ENCODE data around the gene ANKRA2.

ANKRA2 gene

GRCh38 chr5:73534011-73534644 lies 31.3 kb downstream of the ANKRA2 start:
- H3K4me3 ChIP-seq (ENCODE audit: low read length) = no peak overlapping the region
- TF ChIP-seq CTCF (conservative IDR thresholded peaks at IDR 0.05; ENCODE audit: low read length) = no peak
- DNase-seq (ENCODE audit: low read depth) = peak; percentile 62

- DNase-seq (ENCODE audit: low read depth) = no peak
- TF ChIP-seq CTCF (conservative IDR thresholded peaks at IDR 0.05; ENCODE audit: low read length) = no peak
- H3K4me3 ChIP-seq (ENCODE audit: low read length) = no peak overlapping the region
These were observed 33.2 kb downstream of the ANKRA2 start for GRCh38 chr5:73532195-73532594.

DNA sequence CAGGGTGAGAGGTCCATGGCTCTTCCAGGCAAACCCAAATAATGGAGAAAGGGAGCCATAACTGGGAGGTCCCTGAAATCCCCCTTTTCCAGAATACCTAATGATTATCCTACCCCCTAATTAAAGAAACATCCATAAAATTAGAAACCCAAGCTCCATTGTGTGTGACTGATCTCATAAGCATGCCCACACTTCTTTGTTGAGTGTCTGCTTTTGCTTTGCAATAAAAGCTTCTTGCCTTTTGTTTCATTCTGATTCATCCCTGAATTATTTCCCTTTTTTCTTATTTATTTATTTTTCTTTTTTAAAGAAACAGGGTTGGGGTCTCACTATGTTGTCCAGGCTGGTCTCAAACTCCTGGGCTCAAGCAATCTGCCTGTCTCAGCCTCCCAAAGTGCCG lies 34.1 kb downstream of the ANKRA2 start:
- no peak for TF ChIP-seq CTCF (conservative IDR thresholded peaks at IDR 0.05; ENCODE audit: low read length)
- peak; percentile 50 for DNase-seq (ENCODE audit: low read depth)
- H3K4me3 ChIP-seq (ENCODE audit: low read length) = no peak overlapping the region

- no peak for TF ChIP-seq CTCF (conservative IDR thresholded peaks at IDR 0.05; ENCODE audit: low read length)
- no peak overlapping the region for H3K4me3 ChIP-seq (ENCODE audit: low read length)
- peak; percentile 51 for DNase-seq (ENCODE audit: low read depth)
These were observed 36.4 kb downstream of the ANKRA2 start for GRCh38 chr5:73529081-73529480.

DNA sequence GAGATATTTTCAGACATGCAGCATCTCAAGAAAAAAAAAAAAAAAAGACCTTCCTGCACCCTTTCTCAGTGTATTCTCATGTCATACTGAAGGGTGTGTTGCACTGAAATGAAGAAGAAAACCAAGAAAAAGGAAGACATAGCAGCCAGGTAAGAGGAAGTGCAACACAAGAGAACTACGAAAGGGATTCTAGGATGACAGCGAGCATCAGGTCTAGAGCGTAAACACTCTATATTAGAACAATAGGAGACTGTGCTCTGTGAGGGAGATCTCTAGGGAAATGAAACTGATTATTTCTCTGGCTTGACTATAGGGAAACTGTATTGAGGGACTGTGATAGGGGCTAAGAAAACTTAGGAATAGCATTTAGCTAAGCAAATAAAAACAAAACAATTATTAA lies 37.2 kb downstream of the ANKRA2 start:
- no peak for TF ChIP-seq CTCF (conservative IDR thresholded peaks at IDR 0.05; ENCODE audit: low read length)
- no peak for DNase-seq (ENCODE audit: low read depth)
- H3K4me3 ChIP-seq (ENCODE audit: low read length) = no peak overlapping the region

- no peak for TF ChIP-seq CTCF (conservative IDR thresholded peaks at IDR 0.05; ENCODE audit: low read length)
These were observed 39.7 kb downstream of the ANKRA2 start for GRCh38 chr5:73525606-73526203.

GRCh38 chr5:73523861-73524260 lies 41.6 kb downstream of the ANKRA2 start:
- TF ChIP-seq CTCF (conservative IDR thresholded peaks at IDR 0.05; ENCODE audit: low read length) = no peak
- H3K4me3 ChIP-seq (ENCODE audit: low read length) = no peak overlapping the region
- DNase-seq (ENCODE audit: low read depth) = no peak

More at GRCh38 chr5:73525606-73526203, 39.7 kb downstream of the ANKRA2 start:
- no peak for DNase-seq (ENCODE audit: low read depth)
- H3K4me3 ChIP-seq (ENCODE audit: low read length) = no peak overlapping the region
